Measurements from ENCODE around the gene GNAQ.

GNAQ gene

GRCh38 chr9:77677957-77678535 is 353.6 kb downstream of the GNAQ start:
- ATAC-seq: no peak

GRCh38 chr9:77677397-77677796 is 354.2 kb downstream of the GNAQ start:
- no peak for ATAC-seq

- no peak for ATAC-seq
Measured at GRCh38 chr9:77673941-77674791, 357.4 kb downstream of the GNAQ start.

GRCh38 chr9:77672183-77672582 is 359.4 kb downstream of the GNAQ start:
- ATAC-seq: no peak

- ATAC-seq: no peak
Measured at GRCh38 chr9:77667151-77667550, 364.5 kb downstream of the GNAQ start.

Data from activated CD4-positive, CD25-positive, alpha-beta regulatory T cell treated with anti-CD3 and anti-CD28 coated beads, Interleukin-2, amount 50 U/mL, for 24 hours (primary cell).